Stimulated activated CD8-positive, alpha-beta memory T cell treated with anti-CD3 and anti-CD28 coated beads, Interleukin-15, amount 100 ng/mL, for 24 hours (primary cell): ENCODE measurements around the gene RECQL5.

Source experiments
- DNase-seq: peaks from one replicate; pipeline ENCODE4 v3.0.0-alpha.2; 2020; ENCODE audit warnings: low read depth

RECQL5 gene

DNA sequence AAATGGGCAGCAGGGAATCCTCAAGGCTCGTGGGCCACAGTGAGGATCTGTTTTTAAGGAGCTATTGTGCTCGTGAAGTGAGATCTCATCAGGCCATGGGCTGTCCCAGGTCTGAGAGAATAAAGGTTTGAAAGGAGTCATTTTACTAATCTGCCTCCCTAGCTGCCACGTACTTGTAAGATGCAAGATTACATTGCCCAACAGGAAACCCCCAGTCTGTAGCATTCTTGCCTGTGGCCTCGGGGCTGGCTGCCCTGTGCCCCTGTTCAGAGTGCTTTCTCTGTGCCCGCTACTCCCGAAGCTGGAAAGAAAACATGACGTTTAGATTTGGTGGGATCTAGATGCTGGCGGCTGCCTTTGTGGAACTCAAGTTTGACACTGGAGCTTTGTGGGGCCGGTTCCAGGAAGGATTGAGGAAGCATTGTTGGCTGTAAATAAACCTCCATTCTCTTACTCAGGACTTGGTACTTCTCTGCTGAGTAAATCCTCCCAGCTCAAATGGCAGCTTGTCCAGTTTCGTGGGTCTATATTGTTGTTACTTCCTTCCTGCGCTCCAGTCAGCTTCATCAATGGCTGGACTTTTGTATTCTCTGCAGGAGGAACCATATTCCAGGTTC is 21.4 kb upstream of the RECQL5 start:
- DNase-seq = no peak

DNA sequence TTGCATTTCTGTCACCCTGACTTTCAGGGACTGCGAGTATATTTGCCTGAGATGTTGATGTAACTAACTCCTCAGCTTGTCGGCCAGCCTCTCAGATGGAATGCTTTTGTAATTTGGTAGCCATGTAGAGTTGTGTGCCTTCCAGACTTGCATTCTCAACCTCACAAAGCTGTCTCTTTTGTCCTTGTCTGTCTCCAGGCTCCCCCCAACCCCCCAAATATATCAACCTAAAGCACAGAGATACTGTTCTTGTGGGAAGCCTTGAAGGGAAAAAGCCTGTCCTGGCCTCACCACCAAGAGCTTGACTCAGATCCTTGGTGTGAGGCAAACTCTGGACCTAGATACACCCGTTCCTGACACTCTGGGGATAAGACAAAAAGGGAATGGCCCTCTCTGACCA is 18.5 kb upstream of the RECQL5 start:
- DNase-seq = no peak

DNA sequence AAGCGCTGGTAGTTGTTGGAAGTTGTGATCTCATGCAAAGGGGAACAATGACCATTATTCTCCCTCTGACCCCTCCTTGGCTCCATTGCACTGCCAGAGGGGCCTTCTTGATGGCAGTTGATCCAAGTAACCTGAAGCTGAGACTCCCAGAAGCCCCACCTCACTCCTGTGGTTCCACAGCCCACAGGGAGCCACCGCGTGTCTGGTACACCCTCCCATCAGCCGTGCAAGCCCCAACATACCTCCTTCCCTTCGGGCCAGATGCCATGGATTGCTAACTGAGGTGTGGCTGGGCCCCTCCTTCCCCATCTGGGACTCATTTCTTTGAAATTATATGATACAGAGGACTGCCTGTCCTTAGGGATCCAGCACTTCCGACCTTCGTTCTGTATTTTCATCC is 18.0 kb upstream of the RECQL5 start:
- DNase-seq = no peak

DNA sequence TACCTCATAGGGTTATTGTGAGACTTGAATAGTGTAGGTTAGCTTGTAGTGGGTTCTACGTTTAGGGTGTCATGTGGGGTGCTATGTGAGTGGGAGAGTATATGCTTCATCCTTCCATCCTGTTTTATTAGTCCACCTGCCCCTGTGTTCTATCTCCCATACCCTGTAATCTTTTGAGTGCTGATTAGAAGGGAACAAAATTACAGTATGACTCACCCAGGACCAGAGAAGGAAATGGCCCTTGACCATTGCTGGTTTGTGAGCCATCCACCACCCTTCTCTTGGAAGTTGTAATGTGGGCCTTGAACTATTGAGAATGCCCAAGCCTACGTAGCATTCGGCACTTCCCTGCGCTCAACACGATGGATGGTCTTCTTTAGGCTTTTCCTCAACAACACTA is 17.3 kb upstream of the RECQL5 start:
- no peak for DNase-seq

DNA sequence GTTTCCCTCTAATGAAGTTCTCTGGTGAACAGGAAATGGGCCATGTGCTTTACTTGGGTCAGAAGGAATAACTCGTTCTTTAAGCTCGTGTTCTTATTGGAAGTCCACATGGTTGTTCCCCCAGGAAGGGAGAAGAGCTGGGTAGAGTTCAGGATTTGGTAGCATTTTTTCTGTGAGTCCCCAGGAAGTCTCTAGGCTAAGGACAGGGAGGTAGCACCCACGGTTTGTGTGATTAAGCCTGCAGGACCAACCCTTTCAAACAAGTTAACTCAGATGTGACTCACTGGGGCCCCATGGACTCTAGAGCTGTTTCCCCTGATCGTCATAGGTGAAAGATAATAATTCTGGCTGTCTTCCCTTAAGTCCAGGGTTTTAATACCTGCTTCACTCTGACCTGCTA is 16.6 kb upstream of the RECQL5 start:
- no peak for DNase-seq

DNA sequence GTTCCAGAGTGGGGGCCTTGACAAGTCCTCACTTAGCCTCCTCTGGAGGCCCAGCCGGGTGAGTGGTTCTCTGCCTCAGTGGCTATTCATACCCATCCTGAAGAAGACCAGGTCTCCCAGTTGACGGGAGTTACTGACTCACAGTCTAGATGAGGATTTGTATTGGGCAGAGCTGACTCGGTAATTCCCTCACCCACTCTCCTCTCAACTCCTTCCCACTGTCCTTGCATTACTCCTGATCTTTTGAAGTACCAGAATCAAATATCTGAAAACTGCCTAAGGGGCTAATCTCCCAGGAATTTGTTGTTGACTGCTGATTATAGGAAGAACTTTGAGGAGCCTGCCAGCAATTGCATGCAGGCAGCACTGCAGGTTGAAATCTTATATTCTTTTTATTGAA is 14.3 kb upstream of the RECQL5 start:
- DNase-seq = no peak

DNA sequence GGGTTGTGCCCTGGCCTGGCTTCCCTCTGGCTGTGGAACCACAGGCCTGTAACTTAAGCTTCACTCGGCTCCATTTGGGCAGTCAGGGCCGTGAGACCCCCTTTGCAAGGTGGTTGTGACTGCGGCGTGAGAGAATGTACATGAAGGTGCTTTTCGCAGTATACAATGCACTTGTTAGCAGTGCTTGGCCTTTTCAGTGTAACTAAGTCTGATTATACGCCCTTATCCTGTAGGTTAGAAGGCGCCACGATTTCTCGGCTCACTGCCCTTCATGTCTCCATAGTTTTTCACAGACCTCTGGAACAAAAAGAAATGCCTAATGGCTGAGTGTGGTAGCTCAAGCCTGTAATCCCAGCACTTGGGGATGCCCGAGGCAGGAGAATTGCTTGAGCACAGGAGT is 13.5 kb upstream of the RECQL5 start:
- DNase-seq = no peak

DNA sequence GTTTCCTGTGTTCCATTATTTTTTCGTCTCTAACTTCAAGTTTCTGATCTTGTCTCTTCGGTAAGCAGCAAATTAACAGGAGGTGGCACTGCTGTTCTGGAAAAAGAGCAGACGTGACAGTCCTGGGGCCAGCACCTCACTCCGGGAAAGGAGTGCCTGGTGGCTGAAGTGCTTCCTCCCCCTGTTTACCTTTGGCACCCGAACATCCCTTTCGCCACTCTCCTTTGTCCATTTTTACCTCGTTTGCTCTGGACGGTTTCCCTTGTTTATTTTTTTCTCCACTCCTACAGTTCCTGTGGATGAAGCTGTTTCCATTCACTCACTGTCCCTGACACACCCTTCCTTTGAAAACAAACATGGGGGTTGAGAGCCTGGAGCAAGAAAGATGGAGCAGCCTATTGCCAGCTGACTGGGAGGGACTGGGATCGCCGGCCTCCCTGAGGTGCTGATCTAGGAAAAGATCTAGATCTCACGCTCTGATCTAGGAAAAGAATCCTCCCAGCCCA is 12.8 kb upstream of the RECQL5 start:
- DNase-seq = no peak

DNA sequence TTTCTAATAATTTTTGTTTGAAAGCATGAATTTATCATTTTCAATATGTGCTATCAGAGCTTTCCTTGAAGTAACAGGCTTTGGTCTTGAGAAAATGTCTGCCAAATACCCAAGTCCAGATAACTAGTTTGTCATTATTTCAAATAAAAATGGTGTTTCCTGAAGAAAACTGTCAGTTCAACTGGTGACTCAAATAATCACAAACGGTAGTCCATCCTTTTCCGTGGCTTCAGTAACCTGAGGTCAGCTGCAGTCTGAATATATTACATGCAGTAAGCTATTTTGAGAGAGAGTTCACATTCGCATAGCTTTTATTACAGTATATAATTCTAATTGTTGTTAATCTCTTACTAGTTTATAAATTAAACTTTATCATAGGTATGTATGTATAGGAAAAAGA is 9.5 kb upstream of the RECQL5 start:
- DNase-seq = no peak

DNA sequence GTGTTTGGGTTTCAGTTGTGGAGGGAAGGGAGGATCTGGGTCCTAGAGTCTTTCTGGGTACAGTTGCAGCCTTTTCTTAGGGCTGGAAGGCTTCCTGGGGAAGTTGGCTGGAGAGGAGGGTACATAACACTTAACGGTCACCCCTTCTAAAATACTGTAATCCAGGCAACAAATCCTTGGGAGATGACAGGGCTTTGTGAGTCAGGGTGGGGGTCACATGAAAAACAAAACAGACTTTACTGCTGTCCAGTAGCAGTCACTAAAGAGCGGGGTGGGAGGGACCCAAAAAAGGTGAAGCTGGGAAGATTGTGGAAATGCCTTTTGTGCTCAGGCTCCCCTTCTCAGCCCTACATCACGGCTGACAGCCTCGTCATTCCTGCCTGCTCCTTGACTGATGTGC is 6.5 kb upstream of the RECQL5 start:
- no peak for DNase-seq

DNA sequence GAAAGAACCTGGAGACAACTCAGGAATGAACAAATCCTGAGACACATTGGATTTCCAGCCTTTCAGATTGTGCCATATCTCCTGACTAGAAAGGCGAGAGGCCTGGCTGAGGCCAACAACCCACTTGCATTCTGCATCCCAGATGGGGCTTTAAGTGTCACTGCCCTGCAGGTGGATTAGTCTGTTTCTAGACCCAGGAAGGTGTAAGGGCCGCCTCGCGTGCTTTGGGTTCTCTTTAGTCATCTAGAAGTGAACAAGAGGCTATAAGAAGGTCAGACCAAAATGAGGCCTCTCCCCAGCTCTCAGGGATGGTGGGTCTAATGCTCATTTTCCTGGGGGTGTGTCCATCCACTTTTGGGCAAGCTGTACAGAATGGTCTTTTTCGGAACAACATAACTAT is 5.1 kb upstream of the RECQL5 start:
- no peak for DNase-seq

DNA sequence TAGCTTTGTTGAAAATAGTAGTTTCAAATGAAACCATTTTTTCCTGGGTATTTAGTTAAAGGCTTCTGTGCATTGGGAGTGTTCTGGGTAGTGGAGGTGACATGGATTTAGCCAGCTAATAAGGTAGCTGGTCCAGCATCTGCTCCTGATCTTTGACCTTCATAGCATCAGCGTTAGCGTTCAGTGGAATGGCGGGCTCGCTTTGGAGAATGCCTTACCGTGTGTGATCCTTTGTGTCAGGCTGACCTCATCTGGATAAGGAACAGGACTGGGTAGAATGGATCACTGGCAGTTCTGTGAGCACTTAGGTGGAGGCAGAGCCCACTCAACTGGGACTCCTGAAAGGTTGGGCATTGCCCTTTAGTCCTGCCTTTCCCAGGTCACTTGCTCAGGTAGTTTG is 3.9 kb upstream of the RECQL5 start:
- DNase-seq = no peak

DNA sequence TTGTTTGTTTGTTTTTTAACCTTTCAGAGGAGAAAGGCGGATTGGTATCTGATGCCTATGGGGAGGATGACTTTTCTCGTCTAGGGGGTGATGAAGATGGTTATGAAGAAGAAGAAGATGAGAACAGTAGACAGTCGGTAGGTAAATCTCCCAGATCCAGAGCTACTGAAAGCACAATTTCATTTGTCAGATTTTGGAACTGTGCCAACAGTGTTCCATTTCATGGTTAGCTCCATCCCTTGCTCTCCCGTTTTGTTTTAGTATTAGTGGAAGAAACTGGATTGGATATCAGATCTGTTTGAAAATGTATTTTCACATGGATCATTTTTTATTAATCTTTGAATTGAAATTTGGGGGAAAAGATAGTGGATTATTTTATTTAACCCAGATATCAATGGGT is 1.5 kb upstream of the RECQL5 start:
- no peak for DNase-seq

DNA sequence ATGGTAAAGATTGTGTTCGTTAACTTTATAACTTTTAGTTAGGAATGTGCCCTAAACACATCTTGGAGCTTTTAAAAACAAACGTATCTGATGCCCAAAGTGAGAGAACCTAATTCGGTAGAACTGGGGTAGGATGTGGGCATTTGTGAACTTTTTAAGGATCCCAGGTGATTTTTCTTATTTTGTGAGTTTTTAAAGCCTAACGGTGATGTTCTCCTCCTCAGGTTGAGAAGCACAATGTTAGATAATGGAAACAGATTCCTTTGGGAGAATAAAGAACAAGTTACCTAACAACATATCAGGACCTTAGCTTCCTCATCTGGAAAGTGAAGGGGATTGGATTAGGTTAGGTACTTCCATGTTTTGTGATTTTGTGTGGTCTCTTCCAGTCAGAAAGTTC is 871 bp upstream of the RECQL5 start:
- no peak for DNase-seq

DNA sequence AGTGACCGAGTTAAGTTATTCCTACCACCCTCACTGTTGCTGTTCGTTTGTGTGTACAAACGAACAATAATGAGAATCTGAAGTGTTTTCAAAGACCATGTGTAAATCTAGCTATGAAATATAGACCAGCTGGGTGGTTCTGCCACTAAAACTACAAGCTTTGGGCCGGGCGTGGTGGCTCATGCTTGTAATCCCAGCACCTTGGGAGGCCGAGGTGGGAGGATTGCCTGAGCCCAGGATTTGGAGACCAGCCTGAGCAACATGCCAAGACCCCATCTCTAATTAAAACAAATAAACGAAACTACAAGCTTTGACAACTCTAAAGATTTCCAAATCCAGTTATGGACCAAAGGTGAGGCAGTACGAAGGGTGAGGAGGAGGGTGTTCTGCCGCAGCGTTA is 973 bp downstream of the RECQL5 start:
- DNase-seq = no peak

DNA sequence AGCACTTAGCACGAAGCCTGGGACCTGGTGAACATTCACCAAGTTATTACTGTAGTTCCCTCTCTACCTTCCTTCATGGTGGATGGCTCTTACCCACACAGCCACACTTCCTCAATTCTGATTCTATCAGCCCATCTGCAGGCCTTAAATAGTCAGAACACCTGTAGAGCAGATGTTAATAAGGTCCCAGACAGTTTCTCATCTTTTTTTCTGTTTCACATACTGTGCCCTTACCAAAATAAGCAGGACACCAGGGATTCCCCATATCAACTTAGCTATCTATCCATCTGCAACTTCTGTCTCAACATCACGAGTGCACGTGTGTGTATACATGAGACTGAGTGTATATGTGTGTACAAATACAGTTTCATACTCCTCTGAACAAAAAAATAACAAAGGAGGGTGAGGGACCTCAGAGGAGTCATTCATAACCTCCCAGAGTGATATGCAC is 2.8 kb downstream of the RECQL5 start:
- no peak for DNase-seq

DNA sequence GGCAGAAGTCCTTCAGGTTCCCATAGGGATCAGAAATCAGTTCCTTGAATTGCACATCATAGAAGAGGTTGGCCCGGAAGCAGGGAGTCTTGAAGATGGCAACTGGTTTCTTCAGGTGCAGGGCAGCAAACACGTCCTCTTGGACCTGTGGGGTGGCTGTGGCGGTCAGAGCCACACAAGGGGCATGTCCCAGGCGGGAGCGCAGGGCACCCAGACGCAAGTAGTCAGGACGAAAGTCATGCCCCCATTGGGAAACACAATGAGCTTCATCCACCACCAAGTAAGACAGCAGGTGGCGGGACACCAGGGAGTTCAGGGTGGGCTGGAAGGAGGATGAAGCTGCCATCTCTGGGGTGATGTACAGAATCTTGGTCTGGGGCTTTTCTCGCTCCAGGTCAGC is 4.4 kb downstream of the RECQL5 start:
- DNase-seq = no peak

DNA sequence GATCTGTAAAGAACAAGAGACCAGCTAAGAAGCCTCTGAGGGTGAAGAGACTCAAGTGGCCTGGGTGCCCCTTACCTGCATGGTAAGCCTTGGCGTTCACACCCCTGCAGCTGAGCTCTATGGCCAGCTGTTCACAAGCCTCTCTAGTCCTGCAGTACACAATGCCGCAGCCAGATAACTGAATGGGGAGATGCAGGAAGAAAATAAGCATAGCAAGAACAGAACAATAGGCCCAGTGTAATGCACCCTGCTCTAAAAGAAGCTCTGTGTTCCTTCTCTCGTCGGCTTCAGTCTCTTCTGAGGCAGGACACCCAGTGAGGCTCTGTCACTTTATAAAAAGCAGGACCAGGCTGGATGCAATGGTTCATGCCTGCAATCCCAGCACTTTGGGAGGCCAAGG is 5.4 kb downstream of the RECQL5 start:
- no peak for DNase-seq

DNA sequence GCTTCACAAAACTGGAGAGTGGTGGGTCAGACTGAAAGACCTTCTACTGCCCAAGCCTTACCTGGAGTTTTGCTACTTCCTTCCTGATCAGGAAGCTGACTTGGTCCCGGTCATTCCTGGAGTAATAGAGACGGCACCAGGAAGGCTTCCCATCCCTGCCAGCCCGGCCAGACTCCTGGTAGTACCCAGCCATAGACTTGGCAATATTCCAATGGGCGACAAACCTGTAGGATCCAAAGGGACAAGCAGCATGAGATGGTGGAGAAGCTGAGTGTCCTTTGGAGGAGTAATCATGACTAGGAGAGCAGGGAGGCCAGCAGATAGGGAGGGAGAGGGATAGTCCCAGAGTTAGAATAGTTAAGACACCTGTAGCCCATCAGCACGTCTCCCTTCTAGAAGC is 8.7 kb downstream of the RECQL5 start:
- no peak for DNase-seq

DNA sequence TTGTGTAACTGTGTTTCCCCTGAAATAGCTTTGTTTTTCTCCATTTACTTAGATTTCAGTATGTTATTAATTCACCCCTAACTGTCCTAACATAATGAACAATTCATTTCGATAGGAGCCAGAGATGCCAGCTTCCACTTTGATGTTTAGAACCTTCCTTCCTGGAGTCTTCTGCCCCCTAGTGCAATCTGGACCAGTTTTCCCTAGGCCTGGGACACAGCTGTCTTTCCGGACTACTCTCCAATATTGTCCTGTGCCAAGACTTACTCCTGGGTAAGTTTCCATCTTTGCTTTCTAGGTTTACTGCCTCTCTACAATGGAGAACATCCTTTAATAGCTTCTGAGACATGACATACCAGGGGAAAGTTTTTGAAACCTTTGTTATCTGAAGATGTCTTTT is 12.8 kb downstream of the RECQL5 start:
- DNase-seq = no peak

DNA sequence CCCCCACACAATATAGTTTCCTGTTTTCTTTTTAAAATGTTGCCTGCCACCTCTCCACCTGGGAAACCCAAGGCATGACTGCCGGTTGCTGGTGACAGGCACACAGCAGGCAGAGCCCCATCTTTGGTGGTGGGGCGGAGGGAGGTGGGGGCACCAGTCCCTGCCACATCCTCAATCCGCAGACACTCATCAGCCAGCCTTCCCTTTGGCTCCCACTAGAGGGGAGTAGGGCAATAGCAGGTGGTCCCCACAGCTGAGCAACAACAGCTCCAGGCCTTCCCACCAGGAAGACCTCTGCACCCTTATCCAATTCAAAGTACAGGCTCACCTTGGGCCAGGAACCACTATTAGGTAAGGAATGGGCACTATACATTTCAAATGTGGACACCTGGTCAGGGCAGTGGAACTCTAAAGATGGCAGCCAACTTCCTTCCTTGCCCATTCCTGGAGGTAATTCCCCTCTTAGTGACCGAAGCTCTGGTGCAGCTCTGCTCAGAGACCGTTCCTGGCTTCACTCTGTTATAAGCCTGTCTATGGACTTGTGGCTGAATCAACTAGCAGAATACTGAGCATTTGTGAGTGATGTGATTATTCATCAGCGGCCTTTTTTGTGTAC is 13.9 kb downstream of the RECQL5 start:
- no peak for DNase-seq

DNA sequence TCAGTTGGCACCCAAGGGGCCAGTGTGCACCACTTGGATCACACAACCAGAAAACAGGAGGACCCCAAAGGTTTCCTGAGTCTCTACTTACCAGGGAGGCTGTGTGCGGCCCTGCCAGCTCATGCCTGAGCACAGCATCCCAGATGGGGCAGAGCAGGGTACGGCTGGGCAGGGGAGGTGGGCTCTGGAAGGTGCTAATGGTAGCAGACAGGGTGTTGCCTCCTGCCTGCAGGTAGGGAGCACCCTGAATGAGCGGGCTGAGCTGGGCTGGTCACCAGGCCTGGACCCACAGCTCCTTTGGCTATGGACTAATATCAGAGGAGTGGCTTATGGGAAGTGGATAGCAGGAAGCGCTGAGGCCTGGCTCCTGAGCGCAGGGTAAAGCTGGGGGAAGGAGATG is 14.6 kb downstream of the RECQL5 start:
- DNase-seq = no peak

DNA sequence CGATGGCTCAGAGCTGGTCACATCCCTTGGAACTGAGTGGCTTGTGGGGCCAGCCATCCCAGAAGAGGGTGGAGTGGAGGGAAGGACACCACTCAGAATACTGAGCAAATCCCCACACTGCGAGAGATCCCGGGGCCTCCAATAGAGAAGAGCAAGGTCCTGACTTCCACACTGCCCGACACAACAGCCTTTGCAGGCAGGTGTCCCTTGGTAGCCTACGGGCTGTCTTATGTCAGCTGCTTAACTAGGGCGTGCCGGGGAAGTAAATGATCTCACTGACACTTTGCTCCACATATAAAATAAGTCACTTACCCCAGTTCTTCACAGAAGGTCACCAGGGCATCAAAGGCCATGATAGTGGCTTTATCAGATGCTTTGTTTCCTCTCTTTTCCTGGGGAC is 16.1 kb downstream of the RECQL5 start:
- no peak for DNase-seq

DNA sequence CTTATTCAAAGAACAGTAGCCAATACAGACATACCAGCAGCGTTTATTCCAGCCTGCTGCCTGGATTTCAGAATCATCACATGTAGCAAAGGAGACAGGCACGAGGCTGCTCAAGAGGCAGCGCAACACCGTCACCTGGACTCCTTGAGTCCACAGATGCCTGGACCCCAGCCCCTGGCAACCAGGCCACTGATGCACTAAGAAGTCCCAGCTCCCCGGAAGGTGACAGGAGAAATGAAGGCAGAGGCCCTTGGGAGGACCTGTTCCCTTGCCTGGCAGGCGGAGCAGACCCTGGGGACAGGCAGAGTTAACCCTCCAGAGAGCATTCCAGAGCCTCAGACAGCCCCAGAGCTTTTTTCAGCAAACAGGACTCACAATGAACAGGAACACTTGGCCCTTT is 17.3 kb downstream of the RECQL5 start:
- DNase-seq = no peak
